IMR-90 (cell line): ENCODE data around the gene TCERG1. TPM values are rescaled to one million over a fixed set of nuclear protein-coding genes. Genes with fewer than 3 reads are reported as not detected.

Experiments
- ATAC-seq: fragments of 200-7000 bp; cut with Tn5 transposase; 2 replicates; pipeline ENCODE4 v1.9.1; 2020; ENCODE audit warnings: low read depth, mild to moderate bottlenecking, moderate library complexity
- BruUV-seq: library from RNA; stranded (reverse); fragments of 400-500 nt; replicated peaks from 2 replicates; lab custom pipeline; 2021; lab: Mats Ljungman, UMichigan
- CTCF ChIA-PET: fragments of 300-600 bp; formaldehyde crosslinking; extraction: SDS; loops from one replicate; lab custom pipeline; 2021; ENCODE audit warnings: antibody characterized with exemption; lab: Yijun Ruan, JAX
- POLR2A ChIA-PET: fragments of 300-600 bp; sonication (Branson Sonifier 250); formaldehyde crosslinking; loops from one replicate; lab custom pipeline; 2022; ENCODE audit warnings: antibody characterized with exemption; ENCODE audit not compliant: unreplicated experiment; lab: Charles Lee
- DNase-seq: peaks from one replicate; pipeline ENCODE4 v3.0.0; 2013
- H2AFZ ChIP-seq: replicated peaks from 2 replicates; pipeline ENCODE3; 2013; ENCODE audit warnings: low read length, mild to moderate bottlenecking; ENCODE audit not compliant: poor library complexity
- H2AK5ac ChIP-seq: 2 replicates; pipeline ENCODE4 v1.6.1; 2013; ENCODE audit warnings: low read depth, low read length, inconsistent platforms
- H2AK9ac ChIP-seq: replicated peaks from 2 replicates; pipeline ENCODE3; 2013; ENCODE audit warnings: mild to moderate bottlenecking, low read depth, low read length, moderate library complexity; ENCODE audit not compliant: poor library complexity
- H2BK120ac ChIP-seq: 2 replicates; pipeline ENCODE4 v1.6.1; 2013; ENCODE audit warnings: low read depth, low read length, inconsistent platforms
- H2BK15ac ChIP-seq: 3 replicates; pipeline ENCODE4 v1.6.1; 2013; ENCODE audit warnings: low read depth, low read length, inconsistent platforms
- H2BK20ac ChIP-seq: 2 replicates; pipeline ENCODE4 v1.6.1; 2013; ENCODE audit warnings: low read depth, mild to moderate bottlenecking, inconsistent platforms, low read length, moderate library complexity
- H2BK5ac ChIP-seq: 2 replicates; pipeline ENCODE4 v1.6.1; 2013; ENCODE audit warnings: mild to moderate bottlenecking, low read depth, low read length, inconsistent platforms; ENCODE audit not compliant: poor library complexity, severe bottlenecking
- H3K14ac ChIP-seq: replicated peaks from 2 replicates; pipeline ENCODE4 v1.6.1; 2013; ENCODE audit warnings: low read depth, low read length, inconsistent platforms
- H3K18ac ChIP-seq: 2 replicates; pipeline ENCODE4 v1.6.1; 2013; ENCODE audit warnings: low read depth, low read length, control low read depth
- H3K23ac ChIP-seq: 2 replicates; pipeline ENCODE4 v1.6.1; 2013; ENCODE audit warnings: low read depth, low read length, inconsistent platforms
- H3K27ac ChIP-seq: 2 replicates; pipeline ENCODE4 v1.5.1; 2013; ENCODE audit warnings: mild to moderate bottlenecking, control low read depth, low read length; ENCODE audit not compliant: insufficient read depth
- H3K27me3 ChIP-seq: 2 replicates; pipeline ENCODE4 v1.6.1; 2013; ENCODE audit warnings: low read length; ENCODE audit not compliant: control insufficient read depth, insufficient read depth
- H3K36me3 ChIP-seq: 2 replicates; pipeline ENCODE4 v1.6.1; 2013; ENCODE audit warnings: low read length, mixed read lengths; ENCODE audit not compliant: control insufficient read depth, insufficient read depth
- H3K4ac ChIP-seq: 2 replicates; pipeline ENCODE4 v1.6.1; 2013; ENCODE audit warnings: low read depth, low read length, inconsistent platforms
- H3K4me1 ChIP-seq: 2 replicates; pipeline ENCODE4 v1.6.1; 2013; ENCODE audit warnings: low read length, mixed read lengths; ENCODE audit not compliant: control insufficient read depth, insufficient read depth
- H3K4me2 ChIP-seq: 2 replicates; pipeline ENCODE4 v1.6.1; 2013; ENCODE audit warnings: low read depth, mild to moderate bottlenecking, control low read depth, low read length, moderate library complexity
- H3K4me3 ChIP-seq: 2 replicates; pipeline ENCODE4 v1.5.1; 2013; ENCODE audit warnings: low read depth, mild to moderate bottlenecking, control low read depth, low read length, moderate library complexity; ENCODE audit not compliant: insufficient read depth
- H3K56ac ChIP-seq: 2 replicates; pipeline ENCODE4 v1.6.1; 2013; ENCODE audit warnings: low read length, inconsistent platforms; ENCODE audit not compliant: insufficient read depth; ENCODE audit errors: extremely low read depth
- H3K79me1 ChIP-seq, 2 experiments: 2 replicates each; pipeline ENCODE4 v1.6.1; 2013; ENCODE audit warnings: low read length in 2 of 2, inconsistent platforms in 1 of 2, low read depth in 1 of 2
- H3K9ac ChIP-seq: 2 replicates; pipeline ENCODE4 v1.6.1; 2013; ENCODE audit warnings: low read depth, low read length, control low read depth
- H3K9me1 ChIP-seq: 2 replicates; pipeline ENCODE4 v1.6.1; 2013; ENCODE audit warnings: low read length, inconsistent platforms; ENCODE audit not compliant: insufficient read depth
- H3K9me3 ChIP-seq: 2 replicates; pipeline ENCODE4 v1.6.1; 2013; ENCODE audit warnings: low read length; ENCODE audit not compliant: control insufficient read depth, insufficient read depth
- H4K20me1 ChIP-seq: 2 replicates; pipeline ENCODE4 v1.6.1; 2013; ENCODE audit warnings: low read length, inconsistent platforms; ENCODE audit not compliant: insufficient read depth
- H4K5ac ChIP-seq: 2 replicates; pipeline ENCODE4 v1.6.1; 2013; ENCODE audit warnings: mild to moderate bottlenecking, low read depth, low read length, control low read depth
- H4K8ac ChIP-seq, 2 experiments: 2 replicates each; pipeline ENCODE4 v1.6.1; 2013; ENCODE audit warnings: low read depth in 2 of 2, low read length in 2 of 2, control low read depth in 1 of 2, inconsistent platforms in 1 of 2
- H4K91ac ChIP-seq: 2 replicates; pipeline ENCODE4 v1.6.1; 2013; ENCODE audit warnings: low read depth, low read length, inconsistent platforms; ENCODE audit not compliant: insufficient read depth
- CHD1 ChIP-seq: IDR thresholded peaks from 2 replicates; pipeline ENCODE4 v1.6.1; 2012; ENCODE audit warnings: low read depth, low read length, improper control_type of control experiment
- ELK1 ChIP-seq: fragments of 150-350 bp; IDR thresholded peaks from 2 replicates; pipeline ENCODE4 v1.6.1; 2016; ENCODE audit warnings: low read depth, mild to moderate bottlenecking, low read length, moderate library complexity, borderline replicate concordance
- FOS ChIP-seq: fragments of 150-350 bp; IDR thresholded peaks from 2 replicates; pipeline ENCODE4 v1.6.1; 2016; ENCODE audit warnings: low read depth, low read length
- MAZ ChIP-seq: IDR thresholded peaks from 2 replicates; pipeline ENCODE4 v1.6.1; 2012; ENCODE audit warnings: low read depth, mild to moderate bottlenecking, low read length, improper control_type of control experiment, moderate library complexity, borderline replicate concordance
- NFE2L2 ChIP-seq: fragments of 150-350 bp; IDR thresholded peaks from 2 replicates; pipeline ENCODE4 v1.6.1; 2016; ENCODE audit warnings: low read depth, mild to moderate bottlenecking, low read length
- POLR2A ChIP-seq: IDR thresholded peaks from 2 replicates; pipeline ENCODE4 v1.6.1; 2012; ENCODE audit warnings: mild to moderate bottlenecking, low read depth, low read length
- RCOR1 ChIP-seq: IDR thresholded peaks from 2 replicates; pipeline ENCODE4 v1.6.1; 2012; ENCODE audit warnings: mild to moderate bottlenecking, low read length, improper control_type of control experiment; ENCODE audit not compliant: insufficient replicate concordance
- RFX5 ChIP-seq: IDR thresholded peaks from 2 replicates; pipeline ENCODE4 v1.8.0; 2012; ENCODE audit warnings: low read depth, mild to moderate bottlenecking, low read length, moderate library complexity
- SMC3 ChIP-seq: fragments of 150-350 bp; IDR thresholded peaks from 2 replicates; pipeline ENCODE4 v1.6.1; 2016; ENCODE audit warnings: low read depth, mild to moderate bottlenecking, antibody characterized with exemption, low read length, moderate library complexity
- USF2 ChIP-seq: fragments of 150-350 bp; IDR thresholded peaks from 2 replicates; pipeline ENCODE4 v1.6.1; 2017; ENCODE audit warnings: mild to moderate bottlenecking, antibody characterized with exemption, low read length, low read depth
- whole genome bisulfite sequencing, 2 experiments: methylation state at CpG; one replicate each; pipeline versions ENCODE4 v1.1.5 to v1.1.7; 2013; ENCODE audit warnings: missing lambda C conversion rate in 2 of 2; ENCODE audit not compliant: insufficient read length in 1 of 2; ENCODE audit errors: extremely low coverage in 2 of 2; 5-methylcytosine and 5-hydroxymethylcytosine counted together
- dilution Hi-C: fragments of 300-500 bp; cut with HindIII; formaldehyde crosslinking; loops from one replicate; pipeline ENCODE4 v1.14.3; 2018; ENCODE audit warnings: low sequenced_read_pairs; ENCODE audit not compliant: unreplicated experiment
- in situ Hi-C: fragments of 300-500 bp; cut with MboI; formaldehyde crosslinking; loops from 3 replicates; pipeline ENCODE4 v1.14.3; 2019; ENCODE audit warnings: low sequenced_read_pairs, inconsistent platforms, mixed read lengths
- intact Hi-C: fragments of 100-400 bp; cut with micrococcal nuclease; formaldehyde crosslinking; loops from 2 replicates; pipeline ENCODE4 v1.10.0; 2022
- polyA plus RNA-seq, 3 experiments: library from polyadenylated mRNA; depleted of rRNA; stranded (reverse); fragments of >200 nt; gene quantifications; 2 replicates each; pipeline ENCODE4 v1.2.3, GENCODE V29; 2012; ENCODE audit warnings: low replicate concordance in 1 of 3
- total RNA-seq: library from RNA; depleted of rRNA; stranded (reverse); fragments of >200 nt; gene quantifications from 2 replicates; pipeline ENCODE4 v1.2.3, GENCODE V29; 2012

The TCERG1 gene
- total and polyA plus RNA-seq, 2 of the 4 experiments (the other 2 are of a cell fraction) = 21.9 to 44.7 TPM

GRCh38 chr5:146482775-146483174 is 35.6 kb downstream of the TCERG1 start:
- H3K4me1 ChIP-seq = no peaks in the 10 kb centered on the region
- no peaks in the 10 kb centered on the region for H3K9me1 ChIP-seq
- POLR2A ChIA-PET = no interaction called here
- H2BK5ac ChIP-seq = no peak overlapping the region
- H4K20me1 ChIP-seq = no peaks in the 10 kb centered on the region
- H2BK15ac ChIP-seq = no peak overlapping the region
- ATAC-seq (no peak), DNase-seq (no peak)
- H3K4me2 ChIP-seq = no peak overlapping the region
- H2AK5ac ChIP-seq = no peak overlapping the region
- intact Hi-C loops (no loop called here), dilution Hi-C loops (no loop called here), in situ Hi-C loops (no loop called here)
- H2BK20ac ChIP-seq = no peak overlapping the region
- H3K4me3 ChIP-seq = no peak overlapping the region
- TF ChIP-seq SMC3 (no peak), POLR2A (no peak), RFX5 (no peak), NFE2L2 (no peak), RCOR1 (no peak), MAZ (no peak), ELK1 (no peak), USF2 (no peak), FOS (no peak), CHD1 (no peak)
- H3K23ac ChIP-seq = no peak overlapping the region
- no peak overlapping the region for H2BK120ac ChIP-seq
- no peak overlapping the region for H4K5ac ChIP-seq
- no peak overlapping the region for H3K18ac ChIP-seq
- H3K56ac ChIP-seq = no peak overlapping the region
- no peaks in the 10 kb centered on the region; a peak in 2 of 4 replicates for H3K79me1 ChIP-seq
- no peak overlapping the region for H3K27ac ChIP-seq
- no peak overlapping the region for H3K4ac ChIP-seq
- H3K36me3 ChIP-seq = peaks cover 11% of the 10 kb centered on the region
- H4K8ac ChIP-seq = no peak overlapping the region
- H3K27me3 ChIP-seq = no peaks in the 10 kb centered on the region
- no peaks in the 10 kb centered on the region for H3K9me3 ChIP-seq
- CTCF ChIA-PET = no interaction called here
- H3K14ac ChIP-seq = no peak overlapping the region
- no peak overlapping the region for H2AK9ac ChIP-seq
- H3K9ac ChIP-seq = no peak overlapping the region
- BruUV-seq = no TSS peak
- WGBS, 2 experiments = no CpG with 5 or more reads among the region's 2 CpGs
- no peak overlapping the region for H4K91ac ChIP-seq
- no peak overlapping the region for H2AFZ ChIP-seq
